Activated CD4-positive, CD25-positive, alpha-beta regulatory T cell treated with anti-CD3 and anti-CD28 coated beads, Interleukin-2, amount 50 U/mL, for 24 hours (primary cell): Measurements from ENCODE around the gene GPR179.

Experiments used
- ATAC-seq, 2 donors: fragments of 150-1000 bp; cut with Tn5 transposase; one replicate each; pipeline ENCODE4 v1.10.0; 2021; ENCODE audit warnings: mild to moderate bottlenecking in 1 of 2, moderate library complexity in 1 of 2

The GPR179 gene

GRCh38 chr17:38345743-38346142 is 2.0 kb upstream of the GPR179 start:
- ATAC-seq: no peak

GRCh38 chr17:38344420-38344745 is 627 bp upstream of the GPR179 start:
- no peak for ATAC-seq

- ATAC-seq: no peak
Observed at GRCh38 chr17:38342886-38343607, 709 bp downstream of the GPR179 start.

GRCh38 chr17:38341035-38341721 is 2.6 kb downstream of the GPR179 start:
- no peak for ATAC-seq

GRCh38 chr17:38339891-38340290 is 3.9 kb downstream of the GPR179 start:
- ATAC-seq: no peak

- ATAC-seq: no peak
Observed at GRCh38 chr17:38338535-38338934, 5.2 kb downstream of the GPR179 start.

GRCh38 chr17:38338053-38338452 is 5.7 kb downstream of the GPR179 start:
- no peak for ATAC-seq

GRCh38 chr17:38336838-38337237 is 6.9 kb downstream of the GPR179 start:
- no peak for ATAC-seq

- no peak for ATAC-seq
Observed at GRCh38 chr17:38334480-38335364, 9.0 kb downstream of the GPR179 start.

GRCh38 chr17:38333635-38334295 is 10.0 kb downstream of the GPR179 start:
- ATAC-seq: peak in 1 of 2 donors; percentile 17

- no peak for ATAC-seq
Observed at GRCh38 chr17:38332735-38333134, 11.0 kb downstream of the GPR179 start.

GRCh38 chr17:38330941-38331411 is 12.8 kb downstream of the GPR179 start:
- ATAC-seq: no peak

GRCh38 chr17:38329808-38330730 is 13.7 kb downstream of the GPR179 start:
- ATAC-seq: no peak

GRCh38 chr17:38329284-38329683 is 14.5 kb downstream of the GPR179 start:
- no peak for ATAC-seq

GRCh38 chr17:38328620-38329019 is 15.1 kb downstream of the GPR179 start:
- no peak for ATAC-seq

GRCh38 chr17:38327936-38328335 is 15.8 kb downstream of the GPR179 start:
- no peak for ATAC-seq

- peak in 1 of 2 donors; percentile 27 for ATAC-seq
Observed at GRCh38 chr17:38326996-38327792, 16.6 kb downstream of the GPR179 start.

- no peak for ATAC-seq
Observed at GRCh38 chr17:38325221-38325851, 18.4 kb downstream of the GPR179 start.

GRCh38 chr17:38324772-38325171 is 19.0 kb downstream of the GPR179 start:
- ATAC-seq: no peak

- no peak for ATAC-seq
Observed at GRCh38 chr17:38324141-38324697, 19.5 kb downstream of the GPR179 start.
